A673 (cell line): ENCODE measurements around the gene CFAP57. TPM values are rescaled to one million over a fixed set of nuclear protein-coding genes. Genes with fewer than 3 reads are reported as not detected.

ENCODE experiments used
- BruUV-seq: library from RNA; stranded (reverse); fragments of 400-500 nt; replicated peaks from 2 replicates; lab custom pipeline; 2021; lab: Mats Ljungman, UMichigan
- CTCF ChIA-PET: fragments of 300-600 bp; sonication (Branson Sonifier 250); formaldehyde crosslinking; loops from one replicate; lab custom pipeline; 2022; ENCODE audit warnings: antibody characterized with exemption; lab: Charles Lee
- POLR2A ChIA-PET: fragments of 300-600 bp; sonication (Branson Sonifier 250); formaldehyde crosslinking; loops from one replicate; lab custom pipeline; 2022; ENCODE audit warnings: antibody characterized with exemption; ENCODE audit not compliant: low non-redundant PET; lab: Charles Lee
- DNase-seq: peaks from one replicate; pipeline ENCODE4 v3.0.0-alpha.2; 2015; ENCODE audit warnings: low spot score
- H3K27ac ChIP-seq: fragments of 200-600 bp; sonication (generic); 2 replicates; pipeline ENCODE4 v1.5.1; 2016; ENCODE audit warnings: mixed run types, low read depth, mild to moderate bottlenecking, mixed read lengths, antibody characterized with exemption, low read length; ENCODE audit not compliant: poor library complexity, severe bottlenecking
- H3K27me3 ChIP-seq: fragments of 200-600 bp; sonication (generic); replicated peaks from 2 replicates; pipeline ENCODE4 v1.6.1; 2017; ENCODE audit warnings: mixed run types, low read depth, mild to moderate bottlenecking, mixed read lengths, antibody characterized with exemption, low read length; ENCODE audit not compliant: insufficient read depth, poor library complexity
- H3K36me3 ChIP-seq: fragments of 200-600 bp; sonication (generic); 2 replicates; pipeline ENCODE4 v1.6.1; 2016; ENCODE audit warnings: mixed run types, mild to moderate bottlenecking, mixed read lengths, antibody characterized with exemption, low read length; ENCODE audit not compliant: insufficient read depth, poor library complexity, severe bottlenecking
- H3K4me1 ChIP-seq: fragments of 200-600 bp; sonication (generic); 2 replicates; pipeline ENCODE4 v1.6.1; 2017; ENCODE audit warnings: mixed run types, mild to moderate bottlenecking, mixed read lengths, antibody characterized with exemption, low read length; ENCODE audit not compliant: insufficient read depth, poor library complexity, severe bottlenecking
- H3K4me3 ChIP-seq: fragments of 200-600 bp; sonication (generic); 2 replicates; pipeline ENCODE4 v1.5.1; 2016; ENCODE audit warnings: low read depth, mixed run types, mild to moderate bottlenecking, mixed read lengths, low read length; ENCODE audit not compliant: poor library complexity, severe bottlenecking
- H3K9me3 ChIP-seq: fragments of 200-600 bp; sonication (generic); 2 replicates; pipeline ENCODE4 v1.6.1; 2016; ENCODE audit warnings: mixed run types, low read depth, mild to moderate bottlenecking, mixed read lengths, antibody characterized with exemption, low read length; ENCODE audit not compliant: poor library complexity, severe bottlenecking
- EZH2 ChIP-seq: fragments of 200-600 bp; sonication (generic); IDR thresholded peaks from 2 replicates; pipeline ENCODE4 v1.6.1; 2017; ENCODE audit warnings: borderline replicate concordance, low read depth, mild to moderate bottlenecking, mixed read lengths, antibody characterized with exemption, low read length; ENCODE audit not compliant: poor library complexity, severe bottlenecking
- intact Hi-C: fragments of 100-400 bp; cut with micrococcal nuclease; formaldehyde crosslinking; loops from one replicate; pipeline ENCODE4 v1.10.0; 2022; ENCODE audit not compliant: unreplicated experiment
- total RNA-seq: library from RNA; stranded (reverse); gene quantifications from 2 replicates; pipeline ENCODE4 v1.2.3, GENCODE V29; 2021
- TF ChIP-seq, protein P1 (sequence below): fragments of 300-800, 200-600 bp; sonication (generic); conservative IDR thresholded peaks from 2 replicates; pipeline ENCODE4 v1.5.1; 2017; ENCODE audit warnings: low read depth, mild to moderate bottlenecking, antibody characterized with exemption, low read length, moderate library complexity, mixed read lengths

The CFAP57 gene
- total RNA-seq, 1 experiment from 2014 or later = 0.73 TPM

DNA sequence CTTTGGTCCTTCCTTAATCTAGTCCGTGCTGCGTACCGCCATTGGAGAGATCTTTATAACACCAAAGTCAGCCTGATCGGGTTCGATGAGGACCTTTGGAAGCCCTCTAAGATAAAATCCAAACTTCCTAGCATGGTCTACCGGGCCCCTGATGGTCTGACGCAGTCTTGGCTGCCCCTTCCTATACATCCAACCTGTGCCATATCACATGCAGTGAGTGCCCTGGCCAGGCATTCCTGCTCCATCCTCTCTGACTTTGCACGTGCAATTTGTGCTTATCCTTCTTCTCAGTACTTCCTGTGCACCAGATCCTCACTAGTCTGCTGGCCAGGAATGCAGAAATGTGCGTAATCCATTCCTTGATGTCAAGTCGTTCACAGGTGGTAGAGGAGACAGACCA, 45.6 kb downstream of the CFAP57 start:
- ChIA-PET CTCF (no interaction called here), POLR2A (no interaction called here)
- Histone ChIP-seq H3K4me3 (no peak overlapping the region), H3K36me3 (no peaks in the 10 kb centered on the region), H3K27me3 (no peaks in the 10 kb centered on the region), H3K9me3 (no peaks in the 10 kb centered on the region), H3K27ac (no peak overlapping the region), H3K4me1 (no peaks in the 10 kb centered on the region)
- intact Hi-C loops = no loop called here
- no peak for DNase-seq
- no peak for TF ChIP-seq EZH2
- TF ChIP-seq, protein P1, sequence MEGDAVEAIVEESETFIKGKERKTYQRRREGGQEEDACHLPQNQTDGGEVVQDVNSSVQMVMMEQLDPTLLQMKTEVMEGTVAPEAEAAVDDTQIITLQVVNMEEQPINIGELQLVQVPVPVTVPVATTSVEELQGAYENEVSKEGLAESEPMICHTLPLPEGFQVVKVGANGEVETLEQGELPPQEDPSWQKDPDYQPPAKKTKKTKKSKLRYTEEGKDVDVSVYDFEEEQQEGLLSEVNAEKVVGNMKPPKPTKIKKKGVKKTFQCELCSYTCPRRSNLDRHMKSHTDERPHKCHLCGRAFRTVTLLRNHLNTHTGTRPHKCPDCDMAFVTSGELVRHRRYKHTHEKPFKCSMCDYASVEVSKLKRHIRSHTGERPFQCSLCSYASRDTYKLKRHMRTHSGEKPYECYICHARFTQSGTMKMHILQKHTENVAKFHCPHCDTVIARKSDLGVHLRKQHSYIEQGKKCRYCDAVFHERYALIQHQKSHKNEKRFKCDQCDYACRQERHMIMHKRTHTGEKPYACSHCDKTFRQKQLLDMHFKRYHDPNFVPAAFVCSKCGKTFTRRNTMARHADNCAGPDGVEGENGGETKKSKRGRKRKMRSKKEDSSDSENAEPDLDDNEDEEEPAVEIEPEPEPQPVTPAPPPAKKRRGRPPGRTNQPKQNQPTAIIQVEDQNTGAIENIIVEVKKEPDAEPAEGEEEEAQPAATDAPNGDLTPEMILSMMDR = no peak
- BruUV-seq = no TSS peak

DNA sequence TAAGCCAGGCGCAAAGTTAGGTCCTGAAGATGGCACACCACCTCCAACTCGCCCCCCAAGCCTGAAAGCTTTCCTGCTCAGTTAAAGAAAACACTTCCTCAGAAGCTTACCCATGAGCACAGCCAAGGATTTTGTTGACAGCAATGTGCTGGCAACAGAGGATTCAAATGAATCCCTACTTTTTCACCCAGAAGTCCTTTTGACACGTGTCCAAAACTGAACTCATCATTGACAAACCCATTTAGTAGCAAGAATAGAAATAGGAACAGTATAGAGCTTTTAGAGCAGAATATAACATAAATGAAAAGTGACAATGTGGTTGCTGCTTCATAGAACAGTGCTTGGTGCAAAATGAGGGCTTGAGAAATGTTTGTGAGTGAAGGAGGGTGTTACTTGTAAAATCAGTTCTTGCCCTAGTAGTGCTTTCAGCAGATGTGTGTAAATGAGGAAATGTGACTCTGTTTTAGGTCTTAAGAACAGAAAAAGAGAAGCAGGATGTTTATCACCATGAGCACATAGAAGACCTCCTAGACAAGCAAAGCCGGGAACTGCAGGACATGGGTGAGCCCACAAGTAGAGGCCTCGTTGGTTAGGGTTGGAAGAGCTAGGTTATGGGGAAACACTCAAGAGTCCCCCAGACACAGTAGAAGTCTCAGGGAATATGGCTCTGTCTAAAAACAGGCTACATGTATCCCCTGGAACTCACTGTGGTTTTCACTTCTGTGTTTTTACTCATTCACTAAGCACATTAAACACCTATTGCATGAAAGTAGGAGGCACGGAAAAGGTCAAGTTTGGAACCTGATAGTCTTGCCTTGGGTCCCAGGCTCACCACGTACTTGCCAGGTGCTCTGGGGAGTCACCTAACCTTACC, 49.0 kb downstream of the CFAP57 start:
- Histone ChIP-seq H3K27ac (no peak overlapping the region), H3K4me3 (no peak overlapping the region), H3K27me3 (no peaks in the 10 kb centered on the region), H3K36me3 (no peaks in the 10 kb centered on the region), H3K9me3 (no peaks in the 10 kb centered on the region), H3K4me1 (no peaks in the 10 kb centered on the region)
- intact Hi-C loops = loop anchor here (10.0 kb wide), 2 partner anchors 304 to 544 kb away; no protein-coding TSS in a partner anchor
- BruUV-seq = no TSS peak
- POLR2A ChIA-PET = no interaction called here
- no peak for DNase-seq
- TF ChIP-seq EZH2 = no peak
- TF ChIP-seq, protein P1 = no peak
- CTCF ChIA-PET = interaction anchor here (0.8 kb wide), 1 partner anchor 17 kb away, joined by 3 read pairs; no protein-coding TSS in a partner anchor

DNA sequence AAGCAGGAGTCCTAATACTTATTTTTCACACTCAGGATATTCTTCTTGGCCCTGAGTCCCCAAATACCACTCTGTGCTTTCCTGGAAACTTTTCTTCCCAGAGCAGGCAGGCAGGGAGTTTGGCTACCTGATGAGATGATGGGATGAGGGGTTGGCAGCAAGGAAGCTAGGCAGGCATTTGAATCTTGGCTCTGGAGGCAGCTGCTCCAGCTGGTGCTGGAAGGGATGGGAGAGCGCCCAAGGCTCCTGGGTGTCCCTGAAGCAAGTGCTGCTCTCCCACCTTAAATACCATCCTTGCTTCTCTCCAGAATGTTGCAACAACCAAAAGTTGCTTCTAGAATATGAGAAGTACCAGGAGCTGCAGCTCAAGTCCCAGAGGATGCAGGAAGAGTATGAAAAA, 49.7 kb downstream of the CFAP57 start:
- no peak for DNase-seq
- no TSS peak for BruUV-seq
- Histone ChIP-seq H3K9me3 (no peaks in the 10 kb centered on the region), H3K4me1 (no peaks in the 10 kb centered on the region), H3K27ac (no peak overlapping the region), H3K36me3 (no peaks in the 10 kb centered on the region), H3K27me3 (no peaks in the 10 kb centered on the region), H3K4me3 (no peak overlapping the region)
- ChIA-PET POLR2A (interaction anchor here (0.6 kb wide), 1 partner anchor 55 kb away, joined by 3 read pairs; no protein-coding TSS in a partner anchor), CTCF (no interaction called here)
- no peak for TF ChIP-seq EZH2
- TF ChIP-seq, protein P1 = no peak
- intact Hi-C loops = loop anchor here (10.0 kb wide), 2 partner anchors 303 to 543 kb away; no protein-coding TSS in a partner anchor
